Smooth muscle cell (in vitro differentiated cells): ENCODE results near the gene IL22RA1. TPM values are rescaled to one million over a fixed set of nuclear protein-coding genes. Genes with fewer than 3 reads are reported as not detected.

Experiments
- DNase-seq: peaks from one replicate; lab custom pipeline; 2025; ENCODE audit not compliant: unreplicated experiment; lab: John Stamatoyannopoulos, UW
- H2AFZ ChIP-seq: fragments of 200-600 bp; sonication (generic); 2 replicates; pipeline ENCODE4 v1.6.0; 2016; ENCODE audit warnings: antibody characterized with exemption, low read depth, mild to moderate bottlenecking
- H3F3A ChIP-seq: fragments of 200-600 bp; sonication (generic); 2 replicates; pipeline ENCODE4 v1.6.0; 2017; ENCODE audit warnings: antibody characterized with exemption, low read depth
- H3K27ac ChIP-seq: fragments of 200-600 bp; sonication (generic); 2 replicates; pipeline ENCODE4 v1.5.1; 2016; ENCODE audit warnings: low read depth, mild to moderate bottlenecking
- H3K27me3 ChIP-seq: fragments of 200-600 bp; sonication (generic); 2 replicates; pipeline ENCODE4 v1.6.1; 2016; ENCODE audit warnings: low read depth, mild to moderate bottlenecking
- H3K36me3 ChIP-seq: fragments of 200-600 bp; sonication (generic); 2 replicates; pipeline ENCODE4 v1.5.1; 2016; ENCODE audit warnings: low read depth
- H3K4me1 ChIP-seq: fragments of 200-600 bp; sonication (generic); 2 replicates; pipeline ENCODE4 v1.5.1; 2016; ENCODE audit warnings: low read depth
- H3K4me2 ChIP-seq: fragments of 200-600 bp; sonication (generic); 2 replicates; pipeline ENCODE4 v1.6.0; 2016; ENCODE audit warnings: mild to moderate bottlenecking
- H3K4me3 ChIP-seq: fragments of 200-600 bp; sonication (generic); 2 replicates; pipeline ENCODE4 v1.5.1; 2016; ENCODE audit warnings: mild to moderate bottlenecking
- H3K79me2 ChIP-seq: fragments of 200-600 bp; sonication (generic); 2 replicates; pipeline ENCODE4 v1.6.0; 2016; ENCODE audit warnings: low read depth, mild to moderate bottlenecking
- H3K9ac ChIP-seq: fragments of 200-600 bp; sonication (generic); 2 replicates; pipeline ENCODE4 v1.6.0; 2016; ENCODE audit warnings: low read depth
- H3K9me3 ChIP-seq: fragments of 200-600 bp; sonication (generic); replicated peaks from 2 replicates; pipeline ENCODE4 v1.5.1; 2016; ENCODE audit warnings: low read depth
- H4K20me1 ChIP-seq: fragments of 200-600 bp; sonication (generic); 2 replicates; pipeline ENCODE4 v1.6.0; 2016; ENCODE audit warnings: low read depth
- CTCF ChIP-seq: fragments of 200-600 bp; sonication (generic); IDR thresholded peaks from 2 replicates; pipeline ENCODE4 v1.5.1; 2017; ENCODE audit warnings: borderline replicate concordance, mild to moderate bottlenecking, antibody characterized with exemption; ENCODE audit not compliant: insufficient read depth, poor library complexity, severe bottlenecking
- WGBS: methylation state at CpG from one replicate; pipeline ENCODE4 v1.1.7; 2016; ENCODE audit warnings: low lambda C conversion rate; 5-methylcytosine and 5-hydroxymethylcytosine counted together
- polyA plus RNA-seq: library from polyadenylated mRNA; unstranded; fragments of >200 nt; fragmentation: Nextera tagmentation; extraction: Ambion mirVana; gene quantifications from 2 replicates; pipeline ENCODE4 v1.2.1, GENCODE V29; 2016
- total RNA-seq: library from RNA; depleted of rRNA; stranded (reverse); fragments of >200 nt; gene quantifications from 2 replicates; pipeline ENCODE4 v1.2.3, GENCODE V29; 2014

The IL22RA1 gene
- total and polyA plus RNA-seq, 2 experiments from 2014 or later = 0.40 TPM; not detected in 1

- no peaks in the 10 kb centered on the region for H3K9me3 ChIP-seq
- no peaks in the 10 kb centered on the region for H3K4me1 ChIP-seq
- H3K27me3 ChIP-seq = no peaks in the 10 kb centered on the region
- WGBS = 91% methylated on average over 7 of the region's 7 CpGs
- H3K4me3 ChIP-seq = no peak overlapping the region
- no peaks in the 10 kb centered on the region for H4K20me1 ChIP-seq
- H3K36me3 ChIP-seq = no peaks in the 10 kb centered on the region
- no peak for DNase-seq
- no peak overlapping the region for H3K4me2 ChIP-seq
- H3K79me2 ChIP-seq = no peaks in the 10 kb centered on the region
- TF ChIP-seq CTCF = no peak
- H3K9ac ChIP-seq = no peak overlapping the region
- no peak overlapping the region for H2AFZ ChIP-seq
- H3K27ac ChIP-seq = no peak overlapping the region
- H3F3A ChIP-seq = no peaks in the 10 kb centered on the region
Measured at GRCh38 chr1:24122776-24123175, 20.2 kb downstream of the IL22RA1 start.

GRCh38 chr1:24121406-24121805, 21.5 kb downstream of the IL22RA1 start:
- Histone ChIP-seq H3K4me1 (no peaks in the 10 kb centered on the region), H3K9me3 (no peaks in the 10 kb centered on the region), H3K27ac (no peak overlapping the region), H3K4me2 (no peak overlapping the region), H4K20me1 (no peaks in the 10 kb centered on the region), H3K9ac (no peak overlapping the region), H3K27me3 (no peaks in the 10 kb centered on the region), H3F3A (no peaks in the 10 kb centered on the region), H2AFZ (no peak overlapping the region), H3K4me3 (no peak overlapping the region), H3K79me2 (no peaks in the 10 kb centered on the region), H3K36me3 (no peaks in the 10 kb centered on the region)
- 94% methylated on average over 14 of the region's 14 CpGs for WGBS
- no peak for DNase-seq
- TF ChIP-seq CTCF = no peak

- H3K4me1 ChIP-seq = no peaks in the 10 kb centered on the region
- no peak overlapping the region for H3K27ac ChIP-seq
- H2AFZ ChIP-seq = no peak overlapping the region
- H4K20me1 ChIP-seq = no peaks in the 10 kb centered on the region
- no peak overlapping the region for H3K4me3 ChIP-seq
- 67% methylated on average over 3 of the region's 3 CpGs for WGBS
- H3K9me3 ChIP-seq = no peaks in the 10 kb centered on the region
- no peak overlapping the region for H3K9ac ChIP-seq
- H3K36me3 ChIP-seq = no peaks in the 10 kb centered on the region
- H3K4me2 ChIP-seq = no peak overlapping the region
- TF ChIP-seq CTCF = no peak
- no peaks in the 10 kb centered on the region for H3K27me3 ChIP-seq
- DNase-seq = no peak
- H3K79me2 ChIP-seq = no peaks in the 10 kb centered on the region
- H3F3A ChIP-seq = no peaks in the 10 kb centered on the region
Measured at GRCh38 chr1:24120965-24121364, 22.0 kb downstream of the IL22RA1 start.
